Epithelial cell of esophagus (primary cell): ENCODE data around the gene B3GAT3.
"Not testable (repeated sequence)": the region's sequence is repeated elsewhere in the genome, so short reads cannot be mapped to it uniquely, and the experiment has no call there.

Source experiments
- DNase-seq: peaks from one replicate; pipeline ENCODE4 v3.0.0; 2010; ENCODE audit warnings: low read depth
- H3K4me3 ChIP-seq: 2 replicates; pipeline ENCODE4 v1.5.1; 2011; ENCODE audit warnings: mild to moderate bottlenecking, low read length, control low read depth
- CTCF ChIP-seq: IDR thresholded peaks from 2 replicates; pipeline ENCODE4 v1.5.1; 2011; ENCODE audit warnings: low read depth, mild to moderate bottlenecking, low read length, control low read depth, inconsistent platforms; ENCODE audit not compliant: insufficient read depth; ENCODE audit errors: missing control alignments

The B3GAT3 gene

GRCh38 chr11:62595124-62595523, 26.7 kb downstream of the B3GAT3 start:
- no peak overlapping the region for H3K4me3 ChIP-seq
- no peak for TF ChIP-seq CTCF
- DNase-seq: no peak

GRCh38 chr11:62593434-62594044, 28.2 kb downstream of the B3GAT3 start:
- no peak overlapping the region for H3K4me3 ChIP-seq
- peak; percentile 77 for TF ChIP-seq CTCF
- peak; percentile 89 for DNase-seq

- DNase-seq: no peak
- H3K4me3 ChIP-seq: no peak overlapping the region
- no peak for TF ChIP-seq CTCF
Measured at GRCh38 chr11:62592989-62593421, 28.8 kb downstream of the B3GAT3 start.

- H3K4me3 ChIP-seq: peak overlapping the region; percentile 55
- no peak for TF ChIP-seq CTCF
- no peak for DNase-seq
Measured at GRCh38 chr11:62592146-62592815, 29.5 kb downstream of the B3GAT3 start.

GRCh38 chr11:62591448-62592145, 30.2 kb downstream of the B3GAT3 start, which contains the start of gene TUT1:
TSS of gene TUT1 (minus strand) at chr11:62591523. CDS start at chr11:62591485, 38 bp downstream.
- no peak for TF ChIP-seq CTCF
- peak within 1 kb of the TSS; percentile 70 for H3K4me3 ChIP-seq
- peak; percentile 100 for DNase-seq

GRCh38 chr11:62588966-62589637, 32.7 kb downstream of the B3GAT3 start:
- peak; percentile 19 for TF ChIP-seq CTCF
- no peak for DNase-seq
- no peak overlapping the region for H3K4me3 ChIP-seq

- DNase-seq, H3K4me3 ChIP-seq: not testable (repeated sequence)
Measured at GRCh38 chr11:62585356-62585755, 36.4 kb downstream of the B3GAT3 start.

- not testable (repeated sequence) for H3K4me3 ChIP-seq, DNase-seq
Measured at GRCh38 chr11:62581735-62582134, 40.1 kb downstream of the B3GAT3 start.
